H9 (cell line): ENCODE data around the gene KRT5. TPM values are rescaled to one million over a fixed set of nuclear protein-coding genes. Genes with fewer than 3 reads are reported as not detected.
A peak's percentile ranks its signal among the peaks of the same experiment; 100 is the strongest.

Source experiments
- DNase-seq: peaks from one replicate; pipeline ENCODE4 v3.0.0-alpha.2; 2017
- H2AFZ ChIP-seq: one replicate; pipeline ENCODE4 v1.6.1; 2013; ENCODE audit warnings: mild to moderate bottlenecking, low read length, control low read depth, moderate library complexity
- H2AK5ac ChIP-seq: 2 replicates; pipeline ENCODE4 v1.6.1; 2013; ENCODE audit warnings: low read length, control low read depth, mixed read lengths; ENCODE audit not compliant: insufficient read length
- H2BK120ac ChIP-seq: one replicate; pipeline ENCODE4 v1.6.1; 2013; ENCODE audit warnings: low read depth, mild to moderate bottlenecking, low read length, control low read depth, inconsistent platforms; ENCODE audit not compliant: poor library complexity, severe bottlenecking
- H2BK12ac ChIP-seq: 2 replicates; pipeline ENCODE4 v1.6.1; 2013; ENCODE audit warnings: low read length, control low read depth, mixed read lengths, low read depth; ENCODE audit not compliant: insufficient read length
- H2BK15ac ChIP-seq: 2 replicates; pipeline ENCODE4 v1.6.1; 2013; ENCODE audit warnings: low read depth, low read length, control low read depth
- H2BK20ac ChIP-seq: one replicate; pipeline ENCODE4 v1.6.1; 2013; ENCODE audit warnings: low read depth, mild to moderate bottlenecking, low read length, control low read depth, inconsistent platforms; ENCODE audit not compliant: poor library complexity, severe bottlenecking
- H2BK5ac ChIP-seq: 2 replicates; pipeline ENCODE4 v1.6.1; 2013; ENCODE audit warnings: low read length, control low read depth, mixed read lengths; ENCODE audit not compliant: insufficient read length
- H3K14ac ChIP-seq: 2 replicates; pipeline ENCODE4 v1.6.1; 2013; ENCODE audit warnings: low read length, control low read depth; ENCODE audit not compliant: insufficient read depth
- H3K18ac ChIP-seq: 2 replicates; pipeline ENCODE4 v1.6.1; 2013; ENCODE audit warnings: low read depth, mild to moderate bottlenecking, mixed read lengths, low read length, control low read depth; ENCODE audit not compliant: insufficient read length
- H3K23ac ChIP-seq: 2 replicates; pipeline ENCODE4 v1.6.1; 2013; ENCODE audit warnings: low read length, control low read depth, mixed read lengths, low read depth; ENCODE audit not compliant: insufficient read length
- H3K23me2 ChIP-seq: 2 replicates; pipeline ENCODE4 v1.6.1; 2013; ENCODE audit warnings: low read depth, mild to moderate bottlenecking, mixed read lengths, low read length, control low read depth; ENCODE audit not compliant: insufficient read length, poor library complexity, severe bottlenecking
- H3K27ac ChIP-seq: 2 replicates; pipeline ENCODE4 v1.5.1; 2013; ENCODE audit warnings: low read length, control low read depth, mixed read lengths, low read depth; ENCODE audit not compliant: insufficient read length
- H3K27me3 ChIP-seq: 2 replicates; pipeline ENCODE4 v1.6.1; 2013; ENCODE audit warnings: low read length, control low read depth, inconsistent platforms; ENCODE audit not compliant: insufficient read depth
- H3K4ac ChIP-seq: 2 replicates; pipeline ENCODE4 v1.6.1; 2013; ENCODE audit warnings: low read depth, mild to moderate bottlenecking, control low read depth, inconsistent platforms, low read length, moderate library complexity
- H3K4me1 ChIP-seq: 2 replicates; pipeline ENCODE4 v1.6.1; 2013; ENCODE audit warnings: low read length, control low read depth, inconsistent platforms; ENCODE audit not compliant: insufficient read depth
- H3K4me2 ChIP-seq: 2 replicates; pipeline ENCODE4 v1.6.1; 2013; ENCODE audit warnings: low read length, control low read depth, mixed read lengths; ENCODE audit not compliant: insufficient read length, insufficient read depth
- H3K56ac ChIP-seq: 2 replicates; pipeline ENCODE4 v1.6.1; 2013; ENCODE audit warnings: low read depth, mild to moderate bottlenecking, mixed read lengths, low read length, control low read depth; ENCODE audit not compliant: insufficient read length
- H3K79me1 ChIP-seq: 2 replicates; pipeline ENCODE4 v1.6.1; 2013; ENCODE audit warnings: low read depth, mild to moderate bottlenecking, moderate library complexity, low read length, control low read depth, inconsistent platforms; ENCODE audit not compliant: insufficient read depth, poor library complexity, severe bottlenecking
- H3K79me2 ChIP-seq: 2 replicates; pipeline ENCODE4 v1.6.1; 2013; ENCODE audit warnings: low read length, control low read depth, inconsistent platforms; ENCODE audit not compliant: insufficient read depth
- H3K9ac ChIP-seq: 2 replicates; pipeline ENCODE4 v1.6.1; 2013; ENCODE audit warnings: low read length, control low read depth, mixed read lengths; ENCODE audit not compliant: insufficient read length; ENCODE audit errors: extremely low read depth
- H3K9me3 ChIP-seq: one replicate; pipeline ENCODE4 v1.6.1; 2013; ENCODE audit warnings: low read depth, low read length, inconsistent platforms; ENCODE audit not compliant: control insufficient read depth
- H3T11ph ChIP-seq: one replicate; pipeline ENCODE4 v1.6.1; 2013; ENCODE audit warnings: mild to moderate bottlenecking, low read length, control low read depth, inconsistent platforms
- H4K20me1 ChIP-seq: one replicate; pipeline ENCODE4 v1.6.1; 2013; ENCODE audit not compliant: control insufficient read depth, insufficient read length, insufficient read depth
- H4K5ac ChIP-seq: 2 replicates; pipeline ENCODE4 v1.6.1; 2013; ENCODE audit warnings: low read depth, mild to moderate bottlenecking, mixed read lengths, low read length, control low read depth; ENCODE audit not compliant: insufficient read length
- H4K8ac ChIP-seq: replicated peaks from 2 replicates; pipeline ENCODE4 v1.6.1; 2013; ENCODE audit warnings: low read length, control low read depth, mixed read lengths, low read depth; ENCODE audit not compliant: insufficient read length
- H4K91ac ChIP-seq: 2 replicates; pipeline ENCODE4 v1.6.1; 2013; ENCODE audit warnings: low read depth, mild to moderate bottlenecking, moderate library complexity, mixed read lengths, low read length, control low read depth; ENCODE audit not compliant: insufficient read length
- H3K27ac Mint-ChIP-seq, 3 experiments: 2 replicates in 2 of 3; 3 replicates in 1 of 3; pipeline ENCODE4 v1.8.0; 2020 to 2021; ENCODE audit warnings: mixed read lengths in 3 of 3, mild to moderate bottlenecking in 1 of 3, moderate library complexity in 1 of 3
- H3K27me3 Mint-ChIP-seq: 2 replicates; pipeline ENCODE4 v1.8.0; 2021; ENCODE audit warnings: low read depth, mild to moderate bottlenecking, moderate library complexity, mixed read lengths
- H3K36me3 Mint-ChIP-seq, 3 experiments: 2 replicates in 2 of 3; 3 replicates in 1 of 3; pipeline ENCODE4 v1.8.0; 2020 to 2021; ENCODE audit warnings: low read depth in 3 of 3, mixed read lengths in 3 of 3; ENCODE audit not compliant: insufficient read depth in 1 of 3
- H3K4me1 Mint-ChIP-seq, 2 experiments: 2 replicates each; pipeline ENCODE4 v1.8.0; 2020; ENCODE audit warnings: mixed read lengths in 2 of 2
- H3K4me3 Mint-ChIP-seq, 2 experiments: 2 replicates in 1 of 2; 3 replicates in 1 of 2; pipeline ENCODE4 v1.8.0; 2020 to 2021; ENCODE audit warnings: mild to moderate bottlenecking in 2 of 2, mixed read lengths in 2 of 2, moderate library complexity in 1 of 2
- H3K9me3 Mint-ChIP-seq, 2 experiments: 2 replicates in 1 of 2; 3 replicates in 1 of 2; pipeline ENCODE4 v1.8.0; 2020; ENCODE audit warnings: mild to moderate bottlenecking in 2 of 2, mixed read lengths in 2 of 2, moderate library complexity in 1 of 2
- WGBS: extraction: QIAGEN DNeasy Blood & Tissue Kit; methylation state at CpG from one replicate; pipeline ENCODE4 v1.1.7; 2013; ENCODE audit warnings: missing lambda C conversion rate, low lambda C conversion rate, mixed read lengths; ENCODE audit not compliant: insufficient read length; ENCODE audit errors: extremely low coverage; 5-methylcytosine and 5-hydroxymethylcytosine counted together
- total RNA-seq: library from RNA; stranded (reverse); gene quantifications from 2 replicates; pipeline ENCODE4 v1.2.1, GENCODE V29; 2021
- TF ChIP-seq, protein P1 (sequence below): fragments of 200-600 bp; sonication (generic); conservative IDR thresholded peaks from 3 replicates; pipeline ENCODE4 v1.8.0; 2021; ENCODE audit warnings: antibody characterized with exemption, mild to moderate bottlenecking

KRT5 gene
- total RNA-seq, 1 experiment from 2014 or later, result not detected

DNA sequence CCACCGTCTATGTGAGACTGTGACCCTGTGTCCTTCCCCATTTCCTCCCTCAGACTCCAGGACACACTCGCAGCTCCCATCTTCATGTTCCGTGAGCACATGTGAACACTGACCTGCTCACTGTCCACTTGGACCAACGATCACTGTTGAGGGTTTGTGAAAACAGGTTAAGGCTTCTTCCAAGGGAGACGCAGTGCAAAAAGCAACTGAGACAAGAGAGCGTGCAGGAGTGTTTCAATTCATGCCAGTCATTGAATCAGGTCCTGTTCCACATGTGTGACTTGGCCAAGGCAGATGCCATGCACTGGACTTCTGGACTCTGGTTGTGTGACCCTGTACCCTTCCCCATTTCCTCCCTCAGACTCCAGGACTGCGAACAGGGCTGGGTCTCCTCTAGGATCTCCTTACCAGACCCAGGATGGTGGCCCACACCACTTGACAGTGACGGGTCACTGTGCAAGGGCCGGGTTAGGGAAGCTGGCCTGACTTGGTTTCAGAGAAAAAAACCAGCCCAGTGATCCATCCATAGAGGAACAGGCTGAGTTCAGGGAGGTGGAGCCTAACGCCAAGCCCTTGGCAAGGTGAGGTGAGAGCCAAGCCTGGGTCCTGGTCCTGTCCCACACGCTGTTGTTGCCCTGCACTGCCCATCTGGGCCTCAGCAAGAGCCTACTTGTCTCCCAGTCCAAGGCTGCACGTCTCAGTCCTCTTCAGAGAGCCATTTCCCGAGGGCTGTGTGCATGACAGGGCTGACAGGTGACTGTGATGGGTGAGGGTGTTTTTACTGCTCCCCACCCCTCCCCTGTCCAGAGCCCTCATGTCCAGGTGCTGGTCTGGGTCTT lies 5.7 kb upstream of the KRT5 start:
- Histone ChIP-seq H4K91ac (no peak overlapping the region), H3K4ac (no peak overlapping the region), H2BK120ac (no peak overlapping the region), H2BK12ac (no peak overlapping the region), H3K27me3 (no peaks in the 10 kb centered on the region; the same call in 1 of the 2 replicates), H3K4me2 (no peak overlapping the region), H3K56ac (no peak overlapping the region), H2BK20ac (no peak overlapping the region), H2BK5ac (no peak overlapping the region), H4K5ac (no peak overlapping the region), H3K14ac (no peak overlapping the region; the same call in 1 of the 2 replicates), H4K20me1 (no peaks in the 10 kb centered on the region), H3K27ac (no peak overlapping the region), H3K18ac (no peak overlapping the region), H3K79me1 (no peaks in the 10 kb centered on the region), H2AFZ (no peak overlapping the region), H3K9ac (no peak overlapping the region), H3K23ac (no peak overlapping the region), H2BK15ac (no peak overlapping the region), H3K23me2 (no peaks in the 10 kb centered on the region), H2AK5ac (no peak overlapping the region), H3K4me1 (no peaks in the 10 kb centered on the region), H4K8ac (no peak overlapping the region), H3T11ph (no peak overlapping the region), H3K9me3 (no peaks in the 10 kb centered on the region), H3K79me2 (no peaks in the 10 kb centered on the region)
- DNase-seq, result peak; percentile 21
- peaks cover 15 to 16% of the 10 kb centered on the region in 2 experiments for H3K4me1 Mint-ChIP-seq
- no peaks in the 10 kb centered on the region for H3K9me3 Mint-ChIP-seq
- no CpG with 5 or more reads among the region's 13 CpGs for WGBS
- no peak overlapping the region for H3K27ac Mint-ChIP-seq
- TF ChIP-seq, protein P1, sequence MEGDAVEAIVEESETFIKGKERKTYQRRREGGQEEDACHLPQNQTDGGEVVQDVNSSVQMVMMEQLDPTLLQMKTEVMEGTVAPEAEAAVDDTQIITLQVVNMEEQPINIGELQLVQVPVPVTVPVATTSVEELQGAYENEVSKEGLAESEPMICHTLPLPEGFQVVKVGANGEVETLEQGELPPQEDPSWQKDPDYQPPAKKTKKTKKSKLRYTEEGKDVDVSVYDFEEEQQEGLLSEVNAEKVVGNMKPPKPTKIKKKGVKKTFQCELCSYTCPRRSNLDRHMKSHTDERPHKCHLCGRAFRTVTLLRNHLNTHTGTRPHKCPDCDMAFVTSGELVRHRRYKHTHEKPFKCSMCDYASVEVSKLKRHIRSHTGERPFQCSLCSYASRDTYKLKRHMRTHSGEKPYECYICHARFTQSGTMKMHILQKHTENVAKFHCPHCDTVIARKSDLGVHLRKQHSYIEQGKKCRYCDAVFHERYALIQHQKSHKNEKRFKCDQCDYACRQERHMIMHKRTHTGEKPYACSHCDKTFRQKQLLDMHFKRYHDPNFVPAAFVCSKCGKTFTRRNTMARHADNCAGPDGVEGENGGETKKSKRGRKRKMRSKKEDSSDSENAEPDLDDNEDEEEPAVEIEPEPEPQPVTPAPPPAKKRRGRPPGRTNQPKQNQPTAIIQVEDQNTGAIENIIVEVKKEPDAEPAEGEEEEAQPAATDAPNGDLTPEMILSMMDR, result no peak
- peaks cover 8% of the 10 kb centered on the region for H3K27me3 Mint-ChIP-seq
- H3K4me3 Mint-ChIP-seq, result no peak overlapping the region
- H3K36me3 Mint-ChIP-seq, result no peaks in the 10 kb centered on the region
